Large intestine (tissue), 3 donors: Measurements from ENCODE around the gene TCF20. TPM values are rescaled to one million over a fixed set of nuclear protein-coding genes. Genes with fewer than 3 reads are reported as not detected.

ENCODE experiments used
- DNase-seq, 2 donors: peaks; one replicate each; pipeline versions ENCODE4 v3.0.0 to v3.0.0-alpha.2; 2013
- H3K27ac ChIP-seq: one replicate; pipeline ENCODE4 v1.5.1; 2013; ENCODE audit warnings: low read length
- H3K27me3 ChIP-seq: 2 replicates; pipeline ENCODE4 v1.6.1; 2013; ENCODE audit warnings: low read length; ENCODE audit not compliant: control insufficient read depth, insufficient read depth
- H3K36me3 ChIP-seq: 2 replicates; pipeline ENCODE4 v1.6.1; 2013; ENCODE audit warnings: low read length; ENCODE audit not compliant: control insufficient read depth, insufficient read depth
- H3K4me1 ChIP-seq: one replicate; pipeline ENCODE4 v1.6.1; 2013; ENCODE audit warnings: low read length; ENCODE audit not compliant: control insufficient read depth, insufficient read depth
- H3K4me3 ChIP-seq: one replicate; pipeline ENCODE4 v1.5.1; 2013; ENCODE audit warnings: low read length
- H3K9me3 ChIP-seq: one replicate; pipeline ENCODE4 v1.6.1; 2013; ENCODE audit warnings: mild to moderate bottlenecking, low read depth, low read length, moderate library complexity; ENCODE audit not compliant: control insufficient read depth
- WGBS: methylation state at CpG from one replicate; pipeline ENCODE4 v1.1.5; 2013; ENCODE audit warnings: low lambda C conversion rate; ENCODE audit not compliant: insufficient coverage; 5-methylcytosine and 5-hydroxymethylcytosine counted together
- polyA plus RNA-seq: library from polyadenylated mRNA; unstranded; fragments of 120-200 nt; gene quantifications from one replicate; pipeline ENCODE4 v1.2.1, GENCODE V29; 2013

The TCF20 gene
- polyA plus RNA-seq, 1 donor: 30.5 TPM

GRCh38 chr22:42233879-42234278 is 36.6 kb downstream of the TCF20 start:
- Histone ChIP-seq H3K4me3 (no peak overlapping the region), H3K27ac (no peak overlapping the region), H3K4me1 (no peaks in the 10 kb centered on the region), H3K9me3 (peaks cover 7% of the 10 kb centered on the region), H3K27me3 (no peaks in the 10 kb centered on the region), H3K36me3 (no peaks in the 10 kb centered on the region)
- no peak for DNase-seq
- WGBS: 100% methylated on average over 1 of the region's 3 CpGs

DNA sequence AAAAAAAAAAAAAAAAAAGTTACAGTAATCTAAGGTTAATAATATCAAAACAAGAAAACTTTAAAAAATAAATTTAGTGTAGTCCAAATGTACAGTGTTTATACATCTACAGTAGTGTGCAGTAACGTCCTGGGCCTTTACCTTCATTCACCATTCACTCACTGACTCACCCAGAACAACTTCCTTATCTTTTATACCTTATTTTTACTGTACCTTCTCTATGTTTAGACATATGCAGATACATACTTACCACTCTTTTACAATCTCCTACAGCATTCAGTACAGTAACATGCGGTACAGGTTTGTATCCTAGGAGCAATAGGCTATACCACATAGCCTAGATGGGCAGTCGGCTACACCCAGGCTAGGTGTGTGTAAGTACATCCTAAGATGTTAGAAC is 38.5 kb downstream of the TCF20 start:
- Histone ChIP-seq H3K36me3 (no peaks in the 10 kb centered on the region), H3K4me3 (no peak overlapping the region), H3K9me3 (no peaks in the 10 kb centered on the region), H3K27ac (no peak overlapping the region), H3K4me1 (no peaks in the 10 kb centered on the region), H3K27me3 (no peaks in the 10 kb centered on the region)
- WGBS: 74% methylated on average over 2 of the region's 3 CpGs
- no peak for DNase-seq

DNA sequence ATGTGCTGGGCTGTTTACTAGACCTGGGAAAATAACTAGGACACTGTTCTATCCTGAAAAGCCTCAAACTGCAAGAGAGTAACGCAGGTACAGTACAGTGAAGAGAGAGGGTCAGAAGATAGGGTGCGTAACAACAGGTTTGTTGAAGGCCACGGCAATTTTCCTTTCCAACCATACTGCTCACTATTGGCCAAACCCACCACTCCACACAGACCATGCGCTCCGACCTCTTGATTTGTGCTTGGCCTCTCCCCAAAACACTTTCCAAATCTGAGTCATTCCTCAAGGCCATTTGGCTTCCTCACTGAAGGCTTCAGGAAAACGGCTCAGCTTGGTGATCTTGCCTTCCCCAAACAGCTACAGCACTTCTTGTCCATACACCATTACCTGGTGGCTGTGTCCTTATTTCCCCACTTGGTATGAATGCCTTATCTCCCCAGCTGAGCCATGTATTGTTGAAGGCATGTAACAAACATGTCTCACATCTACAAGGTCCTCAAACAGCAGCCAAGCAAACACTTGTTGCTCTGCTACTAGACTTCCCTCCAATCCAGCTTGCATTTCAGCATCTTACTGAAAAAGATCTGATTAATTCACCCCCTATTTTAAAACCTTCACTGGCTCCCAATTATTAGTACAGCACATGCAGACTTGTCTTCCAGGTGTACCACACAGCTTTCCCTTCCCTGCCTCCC is 40.9 kb downstream of the TCF20 start:
- H3K36me3 ChIP-seq: no peaks in the 10 kb centered on the region
- no peaks in the 10 kb centered on the region for H3K4me1 ChIP-seq
- H3K27me3 ChIP-seq: no peaks in the 10 kb centered on the region
- no peak overlapping the region for H3K27ac ChIP-seq
- no peak for DNase-seq
- WGBS: 100% methylated on average over 1 of the region's 6 CpGs
- no peaks in the 10 kb centered on the region for H3K9me3 ChIP-seq
- no peak overlapping the region for H3K4me3 ChIP-seq

- Histone ChIP-seq H3K27ac (no peak overlapping the region), H3K9me3 (no peaks in the 10 kb centered on the region), H3K4me1 (no peaks in the 10 kb centered on the region), H3K36me3 (no peaks in the 10 kb centered on the region), H3K27me3 (no peaks in the 10 kb centered on the region), H3K4me3 (no peak overlapping the region)
- no peak for DNase-seq
- WGBS: no CpG with 5 or more reads among the region's 4 CpGs
Observed at GRCh38 chr22:42228483-42228882, 42.0 kb downstream of the TCF20 start.

- no peaks in the 10 kb centered on the region for H3K27me3 ChIP-seq
- H3K4me1 ChIP-seq: no peaks in the 10 kb centered on the region
- no peak overlapping the region for H3K27ac ChIP-seq
- no peak overlapping the region for H3K4me3 ChIP-seq
- no peaks in the 10 kb centered on the region for H3K9me3 ChIP-seq
- no peak for DNase-seq
- WGBS: no CpG with 5 or more reads among the region's 3 CpGs
- no peaks in the 10 kb centered on the region for H3K36me3 ChIP-seq
Observed at GRCh38 chr22:42227435-42227834, 43.0 kb downstream of the TCF20 start.

DNA sequence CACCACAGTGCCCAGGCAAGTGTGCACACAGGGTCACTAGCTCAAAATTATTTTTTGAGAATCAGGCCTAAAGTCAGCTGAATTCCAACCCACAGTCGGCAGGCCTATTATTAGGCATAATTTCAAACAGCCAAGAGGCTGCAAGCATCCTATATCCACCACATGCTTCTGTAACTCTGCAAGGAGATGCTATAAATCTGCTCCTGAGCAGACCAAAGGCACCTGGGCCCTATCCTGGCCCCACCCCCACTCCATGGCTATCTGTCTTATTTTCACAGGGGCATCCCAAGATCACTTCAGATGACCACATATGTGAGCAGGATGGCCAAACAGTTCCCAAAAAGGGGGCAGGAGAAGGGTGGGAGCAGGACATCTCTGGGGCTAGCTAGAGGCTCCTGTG is 44.6 kb downstream of the TCF20 start:
- WGBS: no CpG with 5 or more reads among the region's 1 CpG
- H3K27me3 ChIP-seq: no peaks in the 10 kb centered on the region
- DNase-seq: no peak
- H3K9me3 ChIP-seq: no peaks in the 10 kb centered on the region
- no peak overlapping the region for H3K4me3 ChIP-seq
- no peaks in the 10 kb centered on the region for H3K4me1 ChIP-seq
- H3K27ac ChIP-seq: no peak overlapping the region
- H3K36me3 ChIP-seq: no peaks in the 10 kb centered on the region

- no peaks in the 10 kb centered on the region for H3K27me3 ChIP-seq
- H3K36me3 ChIP-seq: no peaks in the 10 kb centered on the region
- no peak for DNase-seq
- no peaks in the 10 kb centered on the region for H3K9me3 ChIP-seq
- no peak overlapping the region for H3K27ac ChIP-seq
- H3K4me1 ChIP-seq: no peaks in the 10 kb centered on the region
- no CpG with 5 or more reads among the region's 1 CpG for WGBS
- H3K4me3 ChIP-seq: no peak overlapping the region
Observed at GRCh38 chr22:42222140-42222539, 48.3 kb downstream of the TCF20 start.

Other genes starting within 250 kb of the TCF20 start
- 26.9 TPM for gene NAGA, start 199.8 kb downstream of the TCF20 start, polyA plus RNA-seq
- gene PHETA2, start 196.4 kb downstream of the TCF20 start, polyA plus RNA-seq: 10.7 TPM
- 93.7 TPM for gene SMDT1, start 191.0 kb downstream of the TCF20 start, polyA plus RNA-seq
- 71.1 TPM for gene NDUFA6, start 179.9 kb downstream of the TCF20 start, polyA plus RNA-seq
- 6.5 TPM for gene CYP2D6, start 139.8 kb downstream of the TCF20 start, polyA plus RNA-seq
- gene NFAM1, start 161.8 kb upstream of the TCF20 start, polyA plus RNA-seq: 1.8 TPM
- 20.0 TPM for gene RRP7A, start 249.1 kb upstream of the TCF20 start, polyA plus RNA-seq